ENCODE measurements around the gene FAM234A.

- TF ChIP-seq CTCF (IDR thresholded peaks at IDR 0.05) (no peak), POLR2AphosphoS5 (IDR thresholded peaks at IDR 0.05; ENCODE audit: insufficient read depth in 1 of 2, low read depth in 1 of 2) (no peak)
Measured at GRCh38 chr16:291539-291938, 56.9 kb downstream of the FAM234A start.

All from vagina (tissue), 2 donors.